DMS 273 (cell line): Measurements from ENCODE around the gene GUSB.

Source experiments
- DNase-seq: peaks from one replicate; lab custom pipeline; 2025; ENCODE audit not compliant: unreplicated experiment; lab: John Stamatoyannopoulos, UW

Gene GUSB

GRCh38 chr7:65931685-65932084, 50.3 kb downstream of the GUSB start:
- DNase-seq: no peak

- peak; percentile 17 for DNase-seq
Observed at GRCh38 chr7:65927489-65928448, 54.2 kb downstream of the GUSB start.

- no peak for DNase-seq
Observed at GRCh38 chr7:65926588-65926987, 55.4 kb downstream of the GUSB start.

GRCh38 chr7:65925040-65925439, 57.0 kb downstream of the GUSB start:
- DNase-seq: no peak

GRCh38 chr7:65924193-65924592, 57.8 kb downstream of the GUSB start:
- no peak for DNase-seq

GRCh38 chr7:65923316-65923715, 58.7 kb downstream of the GUSB start:
- DNase-seq: no peak

- no peak for DNase-seq
Observed at GRCh38 chr7:65915921-65916657, 65.9 kb downstream of the GUSB start.

GRCh38 chr7:65912237-65912636, 69.8 kb downstream of the GUSB start:
- DNase-seq: no peak
